ENCODE measurements around the gene RHOC.
A peak's percentile ranks its signal among the peaks of the same experiment; 100 is the strongest.

Gene RHOC

DNA sequence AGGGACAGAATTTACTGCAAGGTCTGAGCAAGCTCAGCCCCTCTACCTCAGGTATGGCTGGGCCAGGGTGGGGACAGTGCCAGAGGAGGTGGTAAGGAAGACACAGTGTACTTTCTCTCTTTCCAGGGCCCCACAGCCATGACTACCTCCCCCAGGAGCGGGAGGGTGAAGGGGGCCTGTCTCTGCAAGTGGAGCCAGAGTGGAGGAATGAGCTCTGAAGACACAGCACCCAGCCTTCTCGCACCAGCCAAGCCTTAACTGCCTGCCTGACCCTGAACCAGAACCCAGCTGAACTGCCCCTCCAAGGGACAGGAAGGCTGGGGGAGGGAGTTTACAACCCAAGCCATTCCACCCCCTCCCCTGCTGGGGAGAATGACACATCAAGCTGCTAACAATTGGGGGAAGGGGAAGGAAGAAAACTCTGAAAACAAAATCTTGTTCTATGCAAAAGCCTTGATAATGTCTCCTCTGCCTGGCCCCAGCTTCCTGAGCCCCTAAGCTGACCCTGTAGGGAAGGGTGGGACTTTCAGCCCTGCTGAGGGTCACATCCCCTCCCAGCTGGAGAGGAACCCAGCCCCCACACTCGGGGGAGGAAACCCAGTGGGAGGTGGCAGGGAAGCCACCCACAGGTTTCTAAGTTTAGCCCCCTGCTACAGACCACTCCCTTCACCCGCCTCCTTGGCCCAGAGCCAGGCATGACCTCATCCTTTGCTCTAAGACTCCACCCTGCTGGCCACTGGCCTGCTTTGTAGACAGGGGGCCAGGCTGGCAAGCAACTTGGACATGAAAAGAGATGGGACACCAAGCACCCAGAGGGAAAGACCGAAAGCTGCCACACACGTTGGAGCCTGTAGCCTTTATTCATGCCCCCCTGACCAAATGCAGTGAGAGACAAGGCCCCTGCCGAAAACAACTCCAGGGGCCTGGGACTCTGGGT lies 6.4 kb downstream of the RHOC start:
- peak overlapping the region; percentile 68 for H3K27ac ChIP-seq
- no peak for TF ChIP-seq ZFX (IDR thresholded peaks at IDR 0.05)
- TF ChIP-seq, protein P1, sequence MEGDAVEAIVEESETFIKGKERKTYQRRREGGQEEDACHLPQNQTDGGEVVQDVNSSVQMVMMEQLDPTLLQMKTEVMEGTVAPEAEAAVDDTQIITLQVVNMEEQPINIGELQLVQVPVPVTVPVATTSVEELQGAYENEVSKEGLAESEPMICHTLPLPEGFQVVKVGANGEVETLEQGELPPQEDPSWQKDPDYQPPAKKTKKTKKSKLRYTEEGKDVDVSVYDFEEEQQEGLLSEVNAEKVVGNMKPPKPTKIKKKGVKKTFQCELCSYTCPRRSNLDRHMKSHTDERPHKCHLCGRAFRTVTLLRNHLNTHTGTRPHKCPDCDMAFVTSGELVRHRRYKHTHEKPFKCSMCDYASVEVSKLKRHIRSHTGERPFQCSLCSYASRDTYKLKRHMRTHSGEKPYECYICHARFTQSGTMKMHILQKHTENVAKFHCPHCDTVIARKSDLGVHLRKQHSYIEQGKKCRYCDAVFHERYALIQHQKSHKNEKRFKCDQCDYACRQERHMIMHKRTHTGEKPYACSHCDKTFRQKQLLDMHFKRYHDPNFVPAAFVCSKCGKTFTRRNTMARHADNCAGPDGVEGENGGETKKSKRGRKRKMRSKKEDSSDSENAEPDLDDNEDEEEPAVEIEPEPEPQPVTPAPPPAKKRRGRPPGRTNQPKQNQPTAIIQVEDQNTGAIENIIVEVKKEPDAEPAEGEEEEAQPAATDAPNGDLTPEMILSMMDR (conservative IDR thresholded peaks at IDR 0.05), result no peak

DNA sequence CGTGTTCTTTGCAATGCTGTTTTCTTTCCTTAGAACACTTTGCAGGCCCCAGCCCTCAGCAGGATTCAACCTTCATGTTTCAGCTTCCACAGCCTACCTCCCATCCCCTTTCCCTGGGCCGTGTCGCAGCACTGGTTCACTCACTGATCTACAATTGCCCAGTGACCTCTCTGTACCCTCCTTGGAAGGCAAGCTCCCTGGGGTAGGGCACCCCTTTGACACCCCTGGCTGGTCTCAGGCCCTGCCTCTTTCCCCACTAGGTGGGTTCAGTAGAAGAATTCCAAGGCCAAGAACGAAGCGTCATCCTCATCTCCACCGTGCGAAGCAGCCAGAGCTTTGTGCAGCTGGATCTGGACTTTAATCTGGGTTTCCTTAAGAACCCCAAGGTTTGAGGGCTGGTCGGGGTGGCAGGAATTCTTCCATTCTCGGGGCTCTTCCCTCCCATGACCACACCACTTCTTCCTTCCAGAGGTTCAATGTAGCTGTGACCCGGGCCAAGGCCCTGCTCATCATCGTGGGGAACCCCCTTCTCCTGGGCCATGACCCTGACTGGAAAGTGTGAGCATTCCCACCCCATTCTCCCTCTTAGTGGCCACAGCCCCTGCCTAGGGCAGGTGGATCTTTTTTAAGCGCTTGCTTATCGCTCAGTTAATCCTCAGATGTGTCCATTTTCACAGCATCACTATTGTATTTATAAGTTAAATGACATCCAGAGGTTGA lies 7.3 kb downstream of the RHOC start:
- peak overlapping the region; percentile 68 for H3K27ac ChIP-seq
- 0 out of 2 replicates have a peak, but pooled peaks have one; percentile 20 for TF ChIP-seq ZFX (IDR thresholded peaks at IDR 0.05)
- TF ChIP-seq, protein P1 (conservative IDR thresholded peaks at IDR 0.05), result no peak

DNA sequence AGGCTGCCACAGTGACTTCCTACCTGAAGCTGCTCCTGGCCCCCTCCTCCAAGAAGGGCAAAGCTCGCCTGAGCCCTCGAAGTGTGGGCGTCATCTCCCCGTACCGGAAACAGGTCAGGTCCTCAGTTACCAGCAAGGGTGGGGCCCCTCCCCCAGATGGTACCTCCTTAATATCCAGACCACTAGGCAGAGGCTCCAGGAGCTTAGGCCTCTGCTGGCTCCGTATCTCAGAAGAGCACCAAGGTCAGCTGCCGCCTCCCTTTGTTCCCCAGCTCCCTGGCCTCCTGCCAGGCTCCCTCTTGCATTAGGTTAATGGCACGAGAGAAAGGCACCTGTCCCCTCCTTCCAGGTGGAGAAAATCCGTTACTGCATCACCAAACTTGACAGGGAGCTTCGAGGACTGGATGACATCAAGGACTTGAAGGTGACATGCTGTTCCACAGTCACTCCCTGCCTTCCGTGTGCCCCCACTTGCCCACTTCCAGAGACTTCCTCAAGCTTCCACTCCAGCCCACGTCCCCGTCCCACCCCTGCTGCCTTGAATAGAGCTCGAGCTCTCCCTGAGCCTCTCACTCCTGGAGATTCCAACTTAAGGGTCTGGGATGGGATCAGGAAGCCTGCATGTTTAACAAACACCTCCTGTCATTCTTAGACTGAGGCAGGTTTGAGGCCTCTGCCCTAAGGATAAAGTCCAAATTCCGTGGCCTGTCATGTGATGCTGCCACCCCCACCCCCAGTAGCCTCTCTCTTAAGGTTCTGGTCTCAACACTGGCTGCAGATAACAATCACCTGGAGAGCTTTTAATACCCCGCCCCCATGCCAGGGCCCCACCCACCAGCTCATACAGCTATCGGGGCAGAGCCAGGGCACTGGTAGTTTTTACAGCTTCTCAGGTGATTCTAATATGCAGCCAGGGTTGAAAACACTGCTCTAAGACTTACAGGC lies 8.3 kb downstream of the RHOC start:
- H3K27ac ChIP-seq, result peak overlapping the region; percentile 68
- TF ChIP-seq ZFX (IDR thresholded peaks at IDR 0.05), result no peak
- TF ChIP-seq, protein P1 (conservative IDR thresholded peaks at IDR 0.05), result no peak

DNA sequence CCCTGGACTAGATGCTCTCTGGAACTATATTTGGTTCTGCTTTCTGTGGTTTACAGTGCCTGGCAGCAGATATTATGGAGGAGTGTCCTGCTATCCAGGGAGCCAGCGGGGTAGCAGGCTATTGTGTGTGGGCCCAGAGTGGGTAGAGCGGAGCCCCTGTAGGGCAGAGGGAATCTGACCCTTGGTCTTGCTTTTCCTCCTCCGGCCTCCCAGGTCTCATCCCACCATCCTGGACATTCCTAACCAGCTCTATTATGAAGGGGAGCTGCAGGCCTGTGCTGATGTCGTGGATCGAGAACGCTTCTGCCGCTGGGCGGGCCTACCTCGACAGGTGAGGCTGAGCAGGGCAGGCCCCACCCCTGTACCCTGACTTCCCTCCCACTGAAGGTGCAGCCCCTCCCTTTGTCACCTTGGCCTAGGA lies 9.1 kb downstream of the RHOC start:
- H3K27ac ChIP-seq, result peak overlapping the region; percentile 68
- TF ChIP-seq, protein P1 (conservative IDR thresholded peaks at IDR 0.05), result no peak
- TF ChIP-seq ZFX (IDR thresholded peaks at IDR 0.05), result no peak

DNA sequence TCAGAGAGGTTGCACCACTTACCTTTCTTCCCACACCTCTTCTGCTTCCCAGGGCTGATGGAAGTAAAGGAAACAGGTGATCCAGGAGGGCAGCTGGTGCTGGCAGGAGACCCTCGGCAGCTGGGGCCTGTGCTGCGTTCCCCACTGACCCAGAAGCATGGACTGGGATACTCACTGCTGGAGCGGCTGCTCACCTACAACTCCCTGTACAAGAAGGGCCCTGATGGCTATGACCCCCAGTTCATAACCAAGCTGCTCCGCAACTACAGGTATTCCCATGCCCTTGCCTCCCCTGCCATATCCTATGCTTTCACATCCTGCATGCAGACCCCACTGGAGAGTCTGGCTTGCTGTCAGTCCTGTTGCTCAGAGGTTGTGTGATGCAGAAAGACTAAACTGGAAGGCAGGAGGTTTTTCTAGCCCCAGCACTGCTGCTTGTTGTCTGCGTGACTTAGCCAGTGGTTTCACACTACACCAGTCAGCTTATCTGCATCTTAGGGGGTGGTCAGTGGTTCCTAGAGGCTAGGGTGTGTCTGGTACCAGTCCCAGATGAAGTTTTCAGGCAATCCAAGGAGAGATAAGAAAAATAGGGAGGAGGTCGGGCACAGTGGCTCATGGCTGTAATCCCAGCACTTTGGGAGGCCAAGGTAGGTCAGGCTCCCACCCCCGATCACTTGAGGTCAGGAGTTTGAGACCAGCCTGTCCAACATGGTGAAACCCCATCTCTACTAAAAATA lies 10.2 kb downstream of the RHOC start:
- TF ChIP-seq ZFX (IDR thresholded peaks at IDR 0.05), result no peak
- TF ChIP-seq, protein P1 (conservative IDR thresholded peaks at IDR 0.05), result no peak
- no peak overlapping the region for H3K27ac ChIP-seq

DNA sequence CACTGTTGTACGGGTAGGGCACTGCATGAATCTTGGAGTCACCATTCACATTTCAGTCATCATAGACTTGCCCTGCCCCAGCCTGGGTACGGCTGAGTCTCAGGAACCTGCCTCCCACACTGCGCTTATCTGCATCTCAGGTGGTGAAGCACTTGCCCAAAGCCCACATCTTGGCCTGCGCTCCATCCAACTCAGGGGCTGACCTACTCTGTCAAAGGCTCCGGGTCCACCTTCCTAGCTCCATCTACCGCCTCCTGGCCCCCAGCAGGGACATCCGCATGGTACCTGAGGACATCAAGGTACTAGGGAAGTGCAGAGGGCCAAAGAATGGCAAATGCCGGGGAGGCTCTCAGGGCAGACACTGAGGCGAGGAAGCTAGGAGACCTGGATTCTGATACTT lies 11.7 kb downstream of the RHOC start:
- no peak for TF ChIP-seq ZFX (IDR thresholded peaks at IDR 0.05)
- TF ChIP-seq, protein P1 (conservative IDR thresholded peaks at IDR 0.05), result no peak
- no peak overlapping the region for H3K27ac ChIP-seq
